ENCODE results near the gene PPP1R3E. TPM values are rescaled to one million over a fixed set of nuclear protein-coding genes. Genes with fewer than 3 reads are reported as not detected.
A peak's percentile ranks its signal among the peaks of the same experiment; 100 is the strongest.

The PPP1R3E gene
- total and polyA plus RNA-seq, 2 of the 13 experiments (the other 11 are each of a cell fraction or from before 2014, with no cell fraction given): 16.5 to 26.5 TPM

- no peak for TF ChIP-seq ZNF674 (CRISPR knock-in tag; IDR thresholded peaks at IDR 0.05; ENCODE audit: low read depth)
- no peak for TF ChIP-seq ZNF180 (CRISPR knock-in tag; IDR thresholded peaks at IDR 0.05; ENCODE audit: borderline replicate concordance, low read depth)
- TF ChIP-seq, protein P1, sequence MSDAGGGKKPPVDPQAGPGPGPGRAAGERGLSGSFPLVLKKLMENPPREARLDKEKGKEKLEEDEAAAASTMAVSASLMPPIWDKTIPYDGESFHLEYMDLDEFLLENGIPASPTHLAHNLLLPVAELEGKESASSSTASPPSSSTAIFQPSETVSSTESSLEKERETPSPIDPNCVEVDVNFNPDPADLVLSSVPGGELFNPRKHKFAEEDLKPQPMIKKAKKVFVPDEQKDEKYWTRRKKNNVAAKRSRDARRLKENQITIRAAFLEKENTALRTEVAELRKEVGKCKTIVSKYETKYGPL (CRISPR knock-in tag; IDR thresholded peaks at IDR 0.05): no peak; the same call in none of the 2 replicates
- TF ChIP-seq CSRNP2 (CRISPR knock-in tag; conservative IDR thresholded peaks at IDR 0.05; ENCODE audit: low read depth): no peak; the same call in 1 of the 2 replicates
- peak; percentile 89 for TF ChIP-seq ZC3H13 (CRISPR knock-in tag; IDR thresholded peaks at IDR 0.05)
- TF ChIP-seq SAP130 (CRISPR knock-in tag; IDR thresholded peaks at IDR 0.05; ENCODE audit: low read depth): peak; percentile 80
- TF ChIP-seq ZMAT5 (CRISPR knock-in tag; IDR thresholded peaks at IDR 0.05; ENCODE audit: borderline replicate concordance, low read depth): no peak
- TF ChIP-seq CCDC6 (CRISPR knock-in tag; IDR thresholded peaks at IDR 0.05): no peak
- TF ChIP-seq BCLAF1 (IDR thresholded peaks at IDR 0.05): no peak
- TF ChIP-seq NCOA5 (CRISPR knock-in tag; IDR thresholded peaks at IDR 0.05): no peak
- TF ChIP-seq SAFB2 (CRISPR knock-in tag; IDR thresholded peaks at IDR 0.05; ENCODE audit: borderline replicate concordance, low read depth): no peak; the same call in 1 of the 2 replicates
- peak; percentile 17; the same call in 1 of the 2 replicates for TF ChIP-seq ZBTB49 (CRISPR knock-in tag; IDR thresholded peaks at IDR 0.05; ENCODE audit: borderline replicate concordance)
- no peak for TF ChIP-seq PLSCR1 (CRISPR knock-in tag; IDR thresholded peaks at IDR 0.05; ENCODE audit: borderline replicate concordance)
- 0 out of 2 replicates have a peak, but pooled peaks have one; percentile 67 for TF ChIP-seq MTA3 (CRISPR knock-in tag; IDR thresholded peaks at IDR 0.05)
- no peak for TF ChIP-seq RFX3 (CRISPR knock-in tag; IDR thresholded peaks at IDR 0.05)
- TF ChIP-seq ZNF44 (CRISPR knock-in tag; IDR thresholded peaks at IDR 0.05): no peak; the same call in 1 of the 2 replicates
- TF ChIP-seq MTF2 (CRISPR knock-in tag; IDR thresholded peaks at IDR 0.05; ENCODE audit: borderline replicate concordance): no peak
- TF ChIP-seq ZNF713 (CRISPR knock-in tag; IDR thresholded peaks at IDR 0.05): no peak
- TF ChIP-seq RAD21 (CRISPR knock-in tag; IDR thresholded peaks at IDR 0.05): peak; percentile 9; the same call in 1 of the 2 replicates
Observed at GRCh38 chr14:23321572-23322547, 19.2 kb upstream of the PPP1R3E start (continued).
